Astrocyte (in vitro differentiated cells and primary cell): ENCODE measurements around the gene APOA4. TPM values are rescaled to one million over a fixed set of nuclear protein-coding genes. Genes with fewer than 3 reads are reported as not detected.
A peak's percentile ranks its signal among the peaks of the same experiment; 100 is the strongest.

Experiments
- DNase-seq: peaks from one replicate; pipeline ENCODE4 v3.0.0-alpha.2; 2010; ENCODE audit warnings: low read depth
- FAIRE-seq: peaks from 2 replicates; lab custom pipeline; 2011; peaks lifted over from hg19 to GRCh38; lab: Jason Lieb, UNC
- H2AFZ ChIP-seq: 2 replicates; pipeline ENCODE4 v1.6.0; 2012; ENCODE audit warnings: low read depth, low read length, inconsistent platforms
- H3K27ac ChIP-seq: 2 replicates; pipeline ENCODE4 v1.5.1; 2011; ENCODE audit warnings: low read depth, low read length, inconsistent platforms
- H3K27me3 ChIP-seq: 2 replicates; pipeline ENCODE4 v1.6.0; 2011; ENCODE audit warnings: low read length, inconsistent platforms; ENCODE audit not compliant: insufficient read depth
- H3K36me3 ChIP-seq: 2 replicates; pipeline ENCODE4 v1.5.1; 2011; ENCODE audit warnings: low read length, inconsistent platforms; ENCODE audit not compliant: insufficient read depth
- H3K4me1 ChIP-seq: 2 replicates; pipeline ENCODE4 v1.5.1; 2011; ENCODE audit warnings: low read length, inconsistent platforms; ENCODE audit not compliant: insufficient read depth
- H3K4me2 ChIP-seq: 2 replicates; pipeline ENCODE4 v1.6.0; 2012; ENCODE audit warnings: low read length, inconsistent platforms
- H3K4me3 ChIP-seq: 2 replicates; pipeline ENCODE4 v1.5.1; 2011; ENCODE audit warnings: low read depth, mild to moderate bottlenecking, low read length, inconsistent platforms; ENCODE audit not compliant: insufficient read depth
- H3K79me2 ChIP-seq: 2 replicates; pipeline ENCODE4 v1.6.0; 2012; ENCODE audit warnings: mild to moderate bottlenecking, low read length, inconsistent platforms; ENCODE audit not compliant: insufficient read depth
- H3K9ac ChIP-seq: 2 replicates; pipeline ENCODE4 v1.6.0; 2012; ENCODE audit warnings: mild to moderate bottlenecking, low read length, inconsistent platforms
- H3K9me3 ChIP-seq: 2 replicates; pipeline ENCODE4 v1.5.1; 2012; ENCODE audit warnings: low read depth, mild to moderate bottlenecking, low read length, inconsistent platforms; ENCODE audit not compliant: insufficient read depth
- H4K20me1 ChIP-seq: 2 replicates; pipeline ENCODE4 v1.6.0; 2012; ENCODE audit warnings: low read length, inconsistent platforms; ENCODE audit not compliant: insufficient read depth
- H3K27ac Mint-ChIP-seq: one replicate; pipeline ENCODE4 v1.8.0; 2021; ENCODE audit warnings: mild to moderate bottlenecking, mixed read lengths; ENCODE audit not compliant: unreplicated experiment
- H3K27me3 Mint-ChIP-seq: one replicate; pipeline ENCODE4 v1.8.0; 2021; ENCODE audit warnings: low read depth, mixed read lengths; ENCODE audit not compliant: unreplicated experiment
- H3K36me3 Mint-ChIP-seq: one replicate; pipeline ENCODE4 v1.8.0; 2021; ENCODE audit warnings: low read depth, mixed read lengths; ENCODE audit not compliant: unreplicated experiment
- H3K4me1 Mint-ChIP-seq: one replicate; pipeline ENCODE4 v1.8.0; 2021; ENCODE audit warnings: low read depth, mixed read lengths; ENCODE audit not compliant: unreplicated experiment
- H3K4me3 Mint-ChIP-seq: one replicate; pipeline ENCODE4 v1.8.0; 2021; ENCODE audit warnings: mild to moderate bottlenecking, moderate library complexity, mixed read lengths; ENCODE audit not compliant: unreplicated experiment
- H3K9me3 Mint-ChIP-seq: one replicate; pipeline ENCODE4 v1.8.0; 2021; ENCODE audit warnings: mild to moderate bottlenecking, mixed read lengths; ENCODE audit not compliant: unreplicated experiment
- EZH2 ChIP-seq: IDR thresholded peaks from 2 replicates; pipeline ENCODE4 v1.6.1; 2012; ENCODE audit warnings: mild to moderate bottlenecking, low read length, inconsistent platforms; ENCODE audit not compliant: insufficient read depth
- total RNA-seq: library from RNA; stranded (reverse); gene quantifications from 2 replicates; pipeline ENCODE4 v1.2.1, GENCODE V29; 2021
- TF ChIP-seq, protein P1 (sequence below): IDR thresholded peaks from 2 replicates; pipeline ENCODE4 v1.5.1; 2011; ENCODE audit warnings: low read depth, mild to moderate bottlenecking, inconsistent platforms, low read length, moderate library complexity; ENCODE audit not compliant: insufficient read depth

Gene APOA4
- total RNA-seq, 1 donor from 2014 or later = not detected

DNA sequence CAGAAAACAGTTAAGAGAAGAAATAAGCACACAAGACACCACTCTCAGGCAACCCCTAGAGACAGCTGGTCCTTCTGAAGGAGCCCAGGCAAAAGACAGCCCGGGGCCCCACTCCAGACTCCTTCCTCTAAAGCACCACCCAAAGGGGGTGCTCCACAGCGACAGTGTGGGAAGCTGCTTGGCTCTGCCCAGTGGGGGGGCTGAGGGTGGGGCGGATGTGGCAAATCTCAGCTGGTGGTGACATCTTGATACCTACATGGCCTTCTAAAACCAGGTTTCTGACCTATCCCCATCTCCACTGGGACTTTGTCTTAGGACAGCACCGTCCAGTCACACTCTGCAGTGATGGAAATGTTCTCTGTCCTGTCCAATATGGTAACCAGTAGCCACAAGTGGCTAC lies 24.5 kb upstream of the APOA4 start:
- no peak for DNase-seq
- Histone ChIP-seq H3K79me2 (no peaks in the 10 kb centered on the region), H3K9me3 (no peaks in the 10 kb centered on the region), H3K27ac (no peak overlapping the region), H3K9ac (no peak overlapping the region), H4K20me1 (no peaks in the 10 kb centered on the region), H3K27me3 (no peaks in the 10 kb centered on the region), H3K4me3 (no peak overlapping the region), H3K4me2 (no peak overlapping the region), H3K36me3 (peaks cover 10% of the 10 kb centered on the region), H3K4me1 (peaks cover 12% of the 10 kb centered on the region), H2AFZ (no peak overlapping the region)
- no peaks in the 10 kb centered on the region for H3K27me3 Mint-ChIP-seq
- no peak for FAIRE-seq
- H3K27ac Mint-ChIP-seq = peak overlapping the region; percentile 44
- no peak for TF ChIP-seq EZH2
- H3K4me1 Mint-ChIP-seq = peaks cover 16% of the 10 kb centered on the region
- H3K9me3 Mint-ChIP-seq = no peaks in the 10 kb centered on the region
- H3K4me3 Mint-ChIP-seq = no peak overlapping the region
- peaks cover 33% of the 10 kb centered on the region for H3K36me3 Mint-ChIP-seq

DNA sequence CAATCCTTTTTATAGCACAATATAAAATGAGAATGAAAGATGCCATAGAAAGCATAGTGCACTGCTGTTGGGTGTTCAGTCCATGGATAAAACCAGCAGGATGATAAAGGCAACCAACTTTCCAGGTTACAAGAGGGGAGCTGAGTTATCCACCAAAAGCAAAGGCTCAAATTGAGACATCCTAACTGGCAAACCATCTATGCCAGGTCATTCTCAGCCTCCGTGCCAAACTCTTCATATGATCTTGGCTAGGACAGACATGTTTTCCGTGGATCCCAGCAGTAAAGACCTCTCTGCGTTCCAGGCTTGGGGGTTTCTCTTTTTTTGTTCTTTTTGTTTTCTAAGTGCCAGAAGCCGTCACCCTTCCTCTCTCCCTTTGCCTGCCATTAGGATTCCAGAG lies 21.6 kb upstream of the APOA4 start:
- Histone ChIP-seq H2AFZ (no peak overlapping the region), H3K4me3 (no peak overlapping the region), H3K79me2 (no peaks in the 10 kb centered on the region), H3K9ac (no peak overlapping the region), H3K4me1 (no peaks in the 10 kb centered on the region), H3K27me3 (no peaks in the 10 kb centered on the region), H3K9me3 (no peaks in the 10 kb centered on the region), H3K36me3 (peaks cover 10% of the 10 kb centered on the region), H3K4me2 (no peak overlapping the region), H3K27ac (no peak overlapping the region), H4K20me1 (no peaks in the 10 kb centered on the region)
- Mint-ChIP-seq H3K27ac (no peak overlapping the region), H3K9me3 (no peaks in the 10 kb centered on the region), H3K36me3 (peaks cover 30% of the 10 kb centered on the region), H3K27me3 (no peaks in the 10 kb centered on the region), H3K4me1 (peaks cover 2% of the 10 kb centered on the region), H3K4me3 (no peak overlapping the region)
- TF ChIP-seq EZH2 = no peak
- TF ChIP-seq, protein P1, sequence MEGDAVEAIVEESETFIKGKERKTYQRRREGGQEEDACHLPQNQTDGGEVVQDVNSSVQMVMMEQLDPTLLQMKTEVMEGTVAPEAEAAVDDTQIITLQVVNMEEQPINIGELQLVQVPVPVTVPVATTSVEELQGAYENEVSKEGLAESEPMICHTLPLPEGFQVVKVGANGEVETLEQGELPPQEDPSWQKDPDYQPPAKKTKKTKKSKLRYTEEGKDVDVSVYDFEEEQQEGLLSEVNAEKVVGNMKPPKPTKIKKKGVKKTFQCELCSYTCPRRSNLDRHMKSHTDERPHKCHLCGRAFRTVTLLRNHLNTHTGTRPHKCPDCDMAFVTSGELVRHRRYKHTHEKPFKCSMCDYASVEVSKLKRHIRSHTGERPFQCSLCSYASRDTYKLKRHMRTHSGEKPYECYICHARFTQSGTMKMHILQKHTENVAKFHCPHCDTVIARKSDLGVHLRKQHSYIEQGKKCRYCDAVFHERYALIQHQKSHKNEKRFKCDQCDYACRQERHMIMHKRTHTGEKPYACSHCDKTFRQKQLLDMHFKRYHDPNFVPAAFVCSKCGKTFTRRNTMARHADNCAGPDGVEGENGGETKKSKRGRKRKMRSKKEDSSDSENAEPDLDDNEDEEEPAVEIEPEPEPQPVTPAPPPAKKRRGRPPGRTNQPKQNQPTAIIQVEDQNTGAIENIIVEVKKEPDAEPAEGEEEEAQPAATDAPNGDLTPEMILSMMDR = no peak
- no peak for FAIRE-seq
- DNase-seq = no peak

DNA sequence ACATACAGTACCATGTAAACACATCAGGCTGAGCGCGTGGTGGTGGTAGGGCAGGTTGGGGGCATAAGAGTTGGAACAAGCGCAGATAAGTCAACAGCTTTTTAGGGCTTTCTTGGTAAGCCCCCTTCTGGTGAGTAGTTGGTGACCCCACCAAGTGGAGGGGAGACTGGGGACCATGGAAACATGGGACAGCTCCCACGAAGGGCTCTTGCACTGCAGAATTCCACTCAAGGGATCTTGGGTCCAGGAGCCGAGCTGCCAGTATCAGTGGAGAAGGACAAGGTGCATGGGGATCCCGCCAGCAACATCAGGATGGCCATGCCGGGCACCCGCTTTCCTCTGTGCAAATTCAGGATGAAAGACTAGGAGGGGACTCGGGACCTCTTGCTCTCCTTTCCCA lies 20.6 kb upstream of the APOA4 start:
- no peak for DNase-seq
- Mint-ChIP-seq H3K36me3 (peaks cover 22% of the 10 kb centered on the region), H3K27me3 (no peaks in the 10 kb centered on the region), H3K4me3 (no peak overlapping the region), H3K4me1 (peaks cover 2% of the 10 kb centered on the region), H3K9me3 (no peaks in the 10 kb centered on the region), H3K27ac (no peak overlapping the region)
- TF ChIP-seq, protein P1 = no peak
- TF ChIP-seq EZH2 = no peak
- Histone ChIP-seq H2AFZ (no peak overlapping the region), H3K4me1 (no peaks in the 10 kb centered on the region), H3K27ac (no peak overlapping the region), H3K27me3 (no peaks in the 10 kb centered on the region), H3K79me2 (no peaks in the 10 kb centered on the region), H3K4me3 (no peak overlapping the region), H3K9me3 (no peaks in the 10 kb centered on the region), H3K9ac (no peak overlapping the region), H3K4me2 (no peak overlapping the region), H4K20me1 (no peaks in the 10 kb centered on the region), H3K36me3 (peaks cover 10% of the 10 kb centered on the region)
- FAIRE-seq = no peak
